Kasumi-1 (cell line): ENCODE results near the gene TIMM10B.
A peak's percentile ranks its signal among the peaks of the same experiment; 100 is the strongest.

Experiments
- DNase-seq, 2 experiments: peaks; one replicate each; lab custom pipeline; 2025; lab: John Stamatoyannopoulos, UW

The TIMM10B gene

GRCh38 chr11:6472934-6473333 is 8.4 kb upstream of the TIMM10B start:
- DNase-seq: no peak

- peak; percentile 23 to 27 for DNase-seq
These were observed 7.6 kb upstream of the TIMM10B start, which contains the start of gene TRIM3 for GRCh38 chr11:6473451-6474412. TRIM3 (minus strand) TSS chr11:6473941; CDS start chr11:6465695, 8,246 bp downstream.

GRCh38 chr11:6474413-6474792 is 6.9 kb upstream of the TIMM10B start:
- DNase-seq: no peak

GRCh38 chr11:6474806-6475500 is 6.3 kb upstream of the TIMM10B start:
- no peak for DNase-seq

GRCh38 chr11:6475936-6476335 is 5.4 kb upstream of the TIMM10B start:
- peak; percentile 6 to 8 for DNase-seq

- DNase-seq: no peak
These were observed 4.7 kb upstream of the TIMM10B start for GRCh38 chr11:6476571-6476970.

- DNase-seq: no peak
These were observed 894 bp upstream of the TIMM10B start for GRCh38 chr11:6480299-6480914.

GRCh38 chr11:6481924-6482275 is 599 bp downstream of the TIMM10B start:
- no peak for DNase-seq

- no peak for DNase-seq
These were observed 1.1 kb downstream of the TIMM10B start for GRCh38 chr11:6482441-6482840.

- no peak for DNase-seq
These were observed 1.7 kb downstream of the TIMM10B start for GRCh38 chr11:6483015-6483414.

- no peak for DNase-seq
These were observed 4.4 kb downstream of the TIMM10B start for GRCh38 chr11:6485661-6486060.

- no peak for DNase-seq
These were observed 5.0 kb downstream of the TIMM10B start for GRCh38 chr11:6486256-6486655.

GRCh38 chr11:6486938-6487337 is 5.6 kb downstream of the TIMM10B start:
- no peak for DNase-seq

GRCh38 chr11:6488342-6488741 is 7.0 kb downstream of the TIMM10B start:
- DNase-seq: no peak

GRCh38 chr11:6488821-6489220 is 7.5 kb downstream of the TIMM10B start:
- no peak for DNase-seq

- no peak for DNase-seq
These were observed 8.0 kb downstream of the TIMM10B start for GRCh38 chr11:6489306-6489705.

- DNase-seq: no peak
These were observed 16.0 kb downstream of the TIMM10B start, which contains the start of gene DNHD1 for GRCh38 chr11:6497069-6497839. DNHD1 (plus strand) TSS chr11:6497280; CDS start chr11:6498216, 936 bp downstream.

- no peak for DNase-seq
These were observed 16.8 kb downstream of the TIMM10B start for GRCh38 chr11:6498121-6498520.

GRCh38 chr11:6498544-6498943 is 17.2 kb downstream of the TIMM10B start:
- no peak for DNase-seq

GRCh38 chr11:6502382-6502781 is 21.1 kb downstream of the TIMM10B start:
- DNase-seq: no peak

- no peak for DNase-seq
These were observed 22.9 kb downstream of the TIMM10B start for GRCh38 chr11:6504166-6504565.
